Subcutaneous abdominal adipose tissue (tissue), 5 donors: ENCODE measurements around the gene ZNF554.

Experiments
- H3K27ac ChIP-seq: one replicate; pipeline ENCODE4 v1.7.0; 2013; ENCODE audit warnings: low read depth, mild to moderate bottlenecking, inconsistent platforms, low read length, moderate library complexity
- H3K27me3 ChIP-seq, 5 donors: one replicate each; pipeline ENCODE4 v1.7.0; 2013; ENCODE audit warnings: low read length in 5 of 5, inconsistent platforms in 1 of 5; ENCODE audit not compliant: control insufficient read depth in 5 of 5, insufficient read depth in 4 of 5
- H3K36me3 ChIP-seq, 5 donors: one replicate each; pipeline ENCODE4 v1.7.0; 2013; ENCODE audit warnings: low read length in 5 of 5; ENCODE audit not compliant: control insufficient read depth in 5 of 5, insufficient read depth in 5 of 5
- H3K4me1 ChIP-seq, 5 donors: one replicate each; pipeline ENCODE4 v1.7.0; 2013; ENCODE audit warnings: low read length in 5 of 5, mild to moderate bottlenecking in 3 of 5, moderate library complexity in 1 of 5; ENCODE audit not compliant: control insufficient read depth in 5 of 5, insufficient read depth in 5 of 5
- H3K4me3 ChIP-seq, 5 donors: one replicate each; pipeline ENCODE4 v1.7.0; 2013; ENCODE audit warnings: low read length in 5 of 5, low read depth in 1 of 5
- H3K9ac ChIP-seq, 5 donors: one replicate each; pipeline ENCODE4 v1.7.0; 2013; ENCODE audit warnings: low read length in 5 of 5, mild to moderate bottlenecking in 4 of 5, moderate library complexity in 3 of 5
- H3K9me3 ChIP-seq, 5 donors: one replicate each; pipeline ENCODE4 v1.7.0; 2013; ENCODE audit warnings: low read length in 5 of 5; ENCODE audit not compliant: control insufficient read depth in 5 of 5
- donor health status: healthy.
- donor health status: healthy.
- donor health status: healthy.
- donor health status: healthy.
- donor health status: healthy.

The ZNF554 gene

DNA sequence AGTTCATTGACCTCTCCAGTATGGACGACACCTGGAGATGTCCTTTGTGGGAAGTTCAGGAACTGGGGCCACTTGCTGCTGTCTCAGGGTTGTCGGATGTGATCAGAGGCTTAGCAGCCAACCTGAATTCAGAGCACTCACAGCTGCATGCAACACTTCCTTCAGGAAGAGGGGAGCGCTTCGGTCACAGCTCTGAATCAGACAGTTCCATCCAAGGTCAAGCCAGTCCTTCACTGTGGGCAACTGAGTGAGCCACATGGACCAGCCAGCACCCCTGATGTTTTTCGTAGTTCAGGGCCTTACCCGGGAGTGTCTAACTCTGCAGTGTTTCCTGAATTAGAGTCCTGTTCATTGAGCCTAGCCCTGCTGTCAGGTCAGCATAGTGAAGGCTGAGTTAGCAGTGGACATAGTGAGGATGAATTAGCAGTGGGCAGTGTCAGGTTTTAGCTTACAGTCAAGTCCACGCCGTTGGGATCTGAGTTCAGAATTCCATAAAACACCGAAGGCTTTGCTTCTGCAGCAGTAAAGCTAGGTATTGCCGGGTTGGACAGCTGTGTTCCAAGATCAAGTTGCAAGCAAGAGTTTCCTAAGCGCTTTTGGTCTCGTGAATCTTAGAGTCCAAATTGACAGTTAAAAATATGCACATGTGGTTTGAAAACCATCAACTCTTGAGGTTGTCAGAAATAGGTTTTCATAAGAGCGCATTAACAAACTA, 26.7 kb downstream of the ZNF554 start:
- Histone ChIP-seq H3K4me3 (no peak overlapping the region), H3K27ac (no peak overlapping the region), H3K9me3 (peaks cover 2 to 39% (median 28%) of the 10 kb centered on the region in 5 donors), H3K27me3 (no peaks in the 10 kb centered on the region), H3K36me3 (peaks cover 10 to 18% (median 14%) of the 10 kb centered on the region in 5 donors), H3K4me1 (peaks cover 0 to 11% (median 7%) of the 10 kb centered on the region in 5 donors), H3K9ac (no peak overlapping the region)

DNA sequence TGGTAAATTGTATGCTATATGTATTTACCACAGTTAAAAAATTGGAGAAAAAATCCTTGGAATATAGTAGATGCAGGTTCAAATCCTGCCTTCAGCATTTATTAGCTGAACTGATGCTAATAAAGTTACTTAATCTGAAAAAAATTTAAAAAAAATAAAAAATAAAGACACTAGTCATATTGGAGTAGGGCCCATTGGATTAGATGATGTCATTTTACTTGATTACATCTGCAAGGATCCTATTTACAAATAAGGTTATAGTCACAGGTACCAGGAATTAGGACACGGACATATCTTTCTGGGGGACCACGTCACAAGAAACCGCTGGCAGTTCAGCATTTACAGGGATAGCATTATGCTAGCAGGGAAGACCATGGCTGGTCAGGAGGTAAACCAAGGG, 27.8 kb downstream of the ZNF554 start:
- no peak overlapping the region for H3K4me3 ChIP-seq
- no peaks in the 10 kb centered on the region for H3K27me3 ChIP-seq
- peaks cover 22 to 30% (median 26%) of the 10 kb centered on the region in 5 donors for H3K36me3 ChIP-seq
- H3K9me3 ChIP-seq: peaks cover 10 to 51% (median 40%) of the 10 kb centered on the region in 5 donors
- H3K27ac ChIP-seq: no peak overlapping the region
- no peak overlapping the region for H3K9ac ChIP-seq
- peaks cover 0 to 3% (median 1%) of the 10 kb centered on the region in 5 donors for H3K4me1 ChIP-seq

DNA sequence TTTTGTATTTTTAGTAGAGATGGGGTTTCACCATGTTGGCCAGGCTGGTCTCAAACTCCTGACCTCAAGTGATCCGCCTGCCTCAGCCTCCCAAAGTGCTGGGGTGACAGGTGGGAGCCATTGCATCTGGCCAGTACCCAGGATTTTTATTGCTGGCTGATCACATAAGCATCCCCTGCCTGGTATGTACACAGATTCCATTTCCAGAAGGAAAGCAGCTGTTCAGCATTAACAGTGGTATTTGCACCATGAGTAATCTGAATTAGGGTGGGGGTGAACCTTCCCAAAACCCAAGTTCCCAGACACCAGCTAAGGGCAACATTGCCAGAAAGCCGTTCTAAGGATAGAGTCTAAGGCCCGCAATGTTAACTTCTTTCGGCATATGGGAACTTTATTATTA, 28.9 kb downstream of the ZNF554 start:
- Histone ChIP-seq H3K27ac (no peak overlapping the region), H3K4me1 (peaks cover 0 to 10% (median 0%) of the 10 kb centered on the region in 5 donors), H3K4me3 (no peak overlapping the region), H3K27me3 (no peaks in the 10 kb centered on the region), H3K9ac (no peak overlapping the region), H3K36me3 (peaks cover 33 to 41% (median 37%) of the 10 kb centered on the region in 5 donors), H3K9me3 (peaks cover 21 to 62% (median 51%) of the 10 kb centered on the region in 5 donors)

DNA sequence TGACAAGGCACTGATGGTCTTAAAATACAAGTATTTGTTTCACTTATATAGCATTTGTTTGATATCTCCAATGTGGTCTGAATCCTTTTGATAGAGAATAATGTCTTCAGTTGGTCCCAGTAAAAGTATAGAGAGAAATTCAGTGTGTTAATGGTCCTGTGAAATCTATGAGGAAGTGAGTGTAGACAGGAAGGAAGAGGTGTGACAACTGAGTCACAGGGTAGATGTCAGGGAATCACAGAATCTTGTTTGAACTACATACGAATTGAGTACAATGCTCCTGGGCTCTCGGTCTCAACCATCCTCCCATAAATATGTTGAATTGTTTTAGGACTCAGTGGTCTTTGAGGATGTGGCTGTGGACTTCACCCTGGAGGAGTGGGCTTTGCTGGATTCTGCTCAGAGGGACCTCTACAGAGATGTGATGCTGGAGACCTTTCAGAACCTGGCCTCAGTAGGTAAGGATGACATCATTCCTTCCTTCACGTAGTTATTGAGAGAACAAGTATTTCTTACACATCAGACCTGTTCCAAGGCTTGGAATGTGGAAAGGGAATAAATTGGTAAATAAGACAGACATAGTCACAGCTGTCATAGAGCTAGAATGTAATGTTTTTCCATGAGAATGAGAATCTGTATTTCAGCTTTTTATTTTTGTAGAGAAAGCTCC, 30.7 kb downstream of the ZNF554 start:
- Histone ChIP-seq H3K36me3 (peaks cover 34 to 45% (median 40%) of the 10 kb centered on the region in 5 donors), H3K4me3 (peak overlapping the region in 2 of 5 donors; percentile 17 to 25), H3K27me3 (no peaks in the 10 kb centered on the region), H3K4me1 (peaks cover 0 to 10% (median 0%) of the 10 kb centered on the region in 5 donors), H3K27ac (no peak overlapping the region), H3K9me3 (peaks cover 28 to 75% (median 65%) of the 10 kb centered on the region in 5 donors), H3K9ac (no peak overlapping the region)

DNA sequence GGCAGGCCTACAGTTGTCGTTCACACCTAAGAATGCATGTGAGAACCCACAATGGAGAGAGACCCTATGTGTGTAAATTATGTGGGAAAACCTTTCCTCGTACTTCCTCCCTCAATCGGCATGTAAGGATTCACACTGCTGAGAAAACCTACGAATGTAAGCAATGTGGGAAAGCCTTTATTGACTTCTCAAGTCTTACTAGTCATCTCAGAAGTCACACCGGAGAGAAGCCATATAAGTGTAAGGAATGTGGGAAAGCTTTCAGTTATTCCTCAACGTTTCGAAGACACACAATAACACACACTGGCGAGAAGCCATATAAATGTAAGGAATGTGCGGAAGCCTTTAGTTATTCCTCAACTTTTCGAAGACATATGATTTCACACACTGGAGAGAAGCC, 32.9 kb downstream of the ZNF554 start:
- H3K9me3 ChIP-seq: peaks cover 35 to 85% (median 76%) of the 10 kb centered on the region in 5 donors
- no peak overlapping the region for H3K27ac ChIP-seq
- no peaks in the 10 kb centered on the region for H3K27me3 ChIP-seq
- H3K4me1 ChIP-seq: peaks cover 0 to 10% (median 0%) of the 10 kb centered on the region in 5 donors
- peaks cover 33 to 55% (median 39%) of the 10 kb centered on the region in 5 donors for H3K36me3 ChIP-seq
- H3K4me3 ChIP-seq: peak overlapping the region; percentile 4 to 51 (median 22)
- no peak overlapping the region for H3K9ac ChIP-seq

DNA sequence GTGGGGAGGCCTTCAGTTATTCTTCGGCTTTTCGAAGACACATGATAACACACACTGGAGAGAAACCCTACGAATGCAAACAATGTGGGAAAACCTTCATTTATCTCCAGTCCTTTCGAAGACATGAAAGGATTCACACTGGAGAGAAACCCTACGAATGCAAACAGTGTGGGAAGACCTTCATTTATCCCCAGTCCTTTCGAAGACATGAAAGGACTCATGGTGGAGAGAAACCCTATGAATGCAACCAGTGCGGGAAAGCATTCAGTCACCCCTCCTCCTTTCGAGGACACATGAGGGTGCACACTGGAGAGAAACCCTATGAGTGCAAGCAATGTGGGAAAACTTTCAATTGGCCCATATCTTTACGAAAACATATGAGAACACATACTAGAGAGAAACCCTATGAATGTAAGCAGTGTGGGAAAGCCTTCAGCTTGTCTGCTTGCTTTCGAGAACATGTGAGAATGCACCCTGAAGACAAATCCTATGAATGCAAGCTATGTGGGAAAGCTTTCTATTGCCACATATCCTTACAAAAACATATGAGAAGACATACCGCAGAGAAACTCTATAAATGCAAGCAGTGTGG, 33.4 kb downstream of the ZNF554 start:
- Histone ChIP-seq H3K36me3 (peaks cover 33 to 55% (median 39%) of the 10 kb centered on the region in 5 donors), H3K9me3 (peaks cover 35 to 85% (median 78%) of the 10 kb centered on the region in 5 donors), H3K27me3 (no peaks in the 10 kb centered on the region), H3K4me3 (peak overlapping the region; percentile 20 to 49 (median 22)), H3K27ac (no peak overlapping the region), H3K9ac (peak overlapping the region in 1 of 5 donors; percentile 79), H3K4me1 (peaks cover 0 to 10% (median 0%) of the 10 kb centered on the region in 5 donors)

DNA sequence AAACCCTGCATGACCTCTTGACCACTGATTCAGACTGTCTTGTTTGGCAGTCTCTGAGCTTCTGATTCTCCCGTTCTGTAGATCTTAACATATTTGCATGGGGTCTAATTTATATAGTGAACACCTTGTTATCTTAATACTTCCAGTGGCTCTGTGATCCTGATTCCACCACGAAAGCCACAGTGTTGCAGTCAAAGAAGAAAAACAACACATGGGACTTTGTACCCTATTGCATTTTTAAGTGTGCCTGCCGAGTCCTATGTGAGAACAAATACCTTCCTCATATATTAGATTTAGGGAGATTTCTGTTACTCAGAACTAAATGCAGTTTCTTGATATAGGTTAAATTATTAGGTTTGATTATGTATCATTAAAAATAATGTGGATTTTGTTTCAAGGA, 35.2 kb downstream of the ZNF554 start:
- H3K27ac ChIP-seq: no peak overlapping the region
- H3K36me3 ChIP-seq: peaks cover 33 to 54% (median 37%) of the 10 kb centered on the region in 5 donors
- H3K4me3 ChIP-seq: peak overlapping the region in 1 of 5 donors; percentile 19
- peaks cover 39 to 90% (median 87%) of the 10 kb centered on the region in 5 donors for H3K9me3 ChIP-seq
- H3K27me3 ChIP-seq: no peaks in the 10 kb centered on the region
- H3K4me1 ChIP-seq: peaks cover 0 to 10% (median 0%) of the 10 kb centered on the region in 5 donors
- H3K9ac ChIP-seq: no peak overlapping the region

DNA sequence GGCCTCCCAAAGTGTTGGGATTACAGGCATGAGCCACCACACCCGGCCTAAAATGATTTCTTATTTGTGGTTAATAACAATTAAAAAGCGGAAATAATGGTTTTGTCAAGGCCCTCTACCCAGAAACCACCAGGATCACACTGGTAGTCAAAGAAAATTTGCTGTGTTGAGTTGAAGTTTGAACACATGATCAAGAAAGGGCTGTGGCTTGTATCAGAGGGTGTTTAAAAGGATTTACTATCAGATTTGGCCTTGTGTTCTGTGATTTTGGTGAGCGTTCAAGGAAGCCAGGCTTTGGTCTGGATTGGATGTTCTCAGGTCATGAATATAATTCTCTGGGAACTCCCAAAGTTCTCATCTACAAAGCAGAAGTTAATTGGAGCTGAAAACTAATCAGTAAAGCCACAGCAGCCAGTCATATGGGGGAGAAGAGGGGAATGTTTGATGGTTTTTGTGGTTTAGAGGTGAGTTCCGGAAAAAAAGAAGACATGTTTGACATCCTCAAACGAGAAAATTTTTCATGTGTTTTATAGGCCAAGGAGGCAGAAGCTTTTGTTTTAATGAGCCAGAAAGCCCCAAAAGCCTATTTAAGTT, 36.9 kb downstream of the ZNF554 start:
- peaks cover 0 to 10% (median 0%) of the 10 kb centered on the region in 5 donors for H3K4me1 ChIP-seq
- peak overlapping the region in 1 of 5 donors; percentile 17 for H3K4me3 ChIP-seq
- peaks cover 35 to 80% (median 73%) of the 10 kb centered on the region in 5 donors for H3K9me3 ChIP-seq
- H3K36me3 ChIP-seq: peaks cover 21 to 40% (median 24%) of the 10 kb centered on the region in 5 donors
- no peaks in the 10 kb centered on the region for H3K27me3 ChIP-seq
- H3K9ac ChIP-seq: no peak overlapping the region
- no peak overlapping the region for H3K27ac ChIP-seq

DNA sequence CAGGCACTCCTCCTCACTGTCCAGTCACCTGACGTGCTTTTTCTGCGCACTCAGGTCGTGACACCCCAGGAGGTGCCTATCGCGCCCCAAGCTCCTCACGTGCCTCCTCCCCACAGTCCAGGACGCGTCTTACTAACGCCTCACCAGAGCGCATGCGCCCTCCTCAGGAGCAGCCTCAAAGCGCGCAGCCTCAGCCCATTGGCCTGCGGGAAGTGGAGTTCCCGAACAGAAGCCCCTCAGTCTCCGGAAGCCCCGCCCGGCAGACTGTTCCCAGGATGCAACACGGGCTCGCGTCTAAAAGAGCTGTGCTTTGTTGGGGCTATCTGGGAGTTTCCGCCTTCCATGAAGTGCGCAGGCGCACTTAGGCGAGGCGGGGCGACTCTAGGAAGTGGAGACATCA, 39.2 kb downstream of the ZNF554 start:
- no peak overlapping the region for H3K27ac ChIP-seq
- H3K27me3 ChIP-seq: no peaks in the 10 kb centered on the region
- peaks cover 0 to 19% (median under 1%) of the 10 kb centered on the region in 5 donors for H3K36me3 ChIP-seq
- H3K9me3 ChIP-seq: peaks cover 15 to 57% (median 50%) of the 10 kb centered on the region in 5 donors
- H3K9ac ChIP-seq: no peak overlapping the region
- no peaks in the 10 kb centered on the region for H3K4me1 ChIP-seq
- peak overlapping the region in 2 of 5 donors; percentile 6 to 17 for H3K4me3 ChIP-seq
